Ishikawa (cell line): ENCODE data around the gene PACS1.

ENCODE experiments used
- CREB1 ChIP-seq: IDR thresholded peaks from 2 replicates; pipeline ENCODE4 v1.6.1; 2012; ENCODE audit warnings: low read depth
- EGR1 ChIP-seq: IDR thresholded peaks from 2 replicates; pipeline ENCODE4 v1.6.1; 2012
- EP300 ChIP-seq: IDR thresholded peaks from 2 replicates; pipeline ENCODE4 v1.6.1; 2012; ENCODE audit warnings: borderline replicate concordance
- FOXM1 ChIP-seq: IDR thresholded peaks from 2 replicates; pipeline ENCODE4 v1.6.1; 2012; ENCODE audit warnings: low read depth, borderline replicate concordance
- RAD21 ChIP-seq: IDR thresholded peaks from 2 replicates; pipeline ENCODE4 v1.6.1; 2012; ENCODE audit warnings: low read depth
- REST ChIP-seq: IDR thresholded peaks from 2 replicates; pipeline ENCODE4 v1.6.1; 2012; ENCODE audit warnings: low read depth, mild to moderate bottlenecking
- TAF1 ChIP-seq: IDR thresholded peaks from 2 replicates; pipeline ENCODE4 v1.6.1; 2012; ENCODE audit warnings: low read depth, mild to moderate bottlenecking
- YY1 ChIP-seq: IDR thresholded peaks from 2 replicates; pipeline ENCODE4 v1.6.1; 2012; ENCODE audit warnings: low read depth
- TF ChIP-seq, protein P1 (sequence below): IDR thresholded peaks from 2 replicates; pipeline ENCODE4 v1.6.1; 2012

- TF ChIP-seq TAF1 = no peak
- no peak for TF ChIP-seq YY1
- no peak for TF ChIP-seq EP300
- TF ChIP-seq, protein P1, sequence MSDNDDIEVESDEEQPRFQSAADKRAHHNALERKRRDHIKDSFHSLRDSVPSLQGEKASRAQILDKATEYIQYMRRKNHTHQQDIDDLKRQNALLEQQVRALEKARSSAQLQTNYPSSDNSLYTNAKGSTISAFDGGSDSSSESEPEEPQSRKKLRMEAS = no peak
- TF ChIP-seq RAD21 = no peak
- TF ChIP-seq EGR1 = no peak
- no peak for TF ChIP-seq REST
- TF ChIP-seq CREB1 = no peak
- no peak for TF ChIP-seq FOXM1
These were observed 165.1 kb downstream of the PACS1 start for GRCh38 chr11:66235141-66235540.
